H1 (cell line): Measurements from ENCODE around the gene AIF1L.

Source experiments
- CTCF ChIP-seq, 3 experiments: IDR thresholded peaks; 1 replicate in 2 of 3; 2 replicates in 1 of 3; pipeline versions ENCODE4 v1.5.1 to v1.6.1; 2011; ENCODE audit warnings: low read length in 3 of 3, mild to moderate bottlenecking in 3 of 3, inconsistent platforms in 2 of 3, low read depth in 1 of 3, moderate library complexity in 1 of 3; ENCODE audit not compliant: insufficient read depth in 1 of 3; ENCODE audit errors: control extremely low read depth in 1 of 3
- EZH2 ChIP-seq: fragments of 200-600 bp; sonication (generic); IDR thresholded peaks from 2 replicates; pipeline ENCODE4 v1.7.1; 2012; ENCODE audit warnings: low read depth, mild to moderate bottlenecking, moderate library complexity, low read length, inconsistent platforms; ENCODE audit not compliant: severe bottlenecking
- JUND ChIP-seq: IDR thresholded peaks from 2 replicates; pipeline ENCODE4 v1.6.1; 2011; ENCODE audit warnings: mild to moderate bottlenecking, improper control_type of control experiment, low read length
- MAX ChIP-seq: IDR thresholded peaks from 2 replicates; pipeline ENCODE4 v1.6.1; 2012; ENCODE audit warnings: inconsistent platforms
- SUZ12 ChIP-seq: fragments of 200-600 bp; sonication (generic); IDR thresholded peaks from 2 replicates; pipeline ENCODE4 v1.6.1; 2012; ENCODE audit warnings: mild to moderate bottlenecking, inconsistent platforms, low read length, moderate library complexity, mixed read lengths

GRCh38 chr9:131090025-131090787 lies 6.1 kb upstream of the AIF1L start:
- TF ChIP-seq CTCF (IDR thresholded peaks at IDR 0.05; ENCODE audit: control extremely low read depth in 1 of 3, insufficient read depth in 1 of 3, low read depth in 1 of 3, low read length in 3 of 3) (no peak), EZH2 (no peak), MAX (no peak), JUND (no peak), SUZ12 (no peak)
